IPS DF 6.9 (cell line): ENCODE measurements around the gene EFCAB6.

Experiments
- DNase-seq: peaks from one replicate; pipeline ENCODE4 v3.0.0-alpha.2; 2013; ENCODE audit warnings: low read depth, low spot score
- H3K27ac ChIP-seq: one replicate; pipeline ENCODE4 v1.5.1; 2013; ENCODE audit warnings: low read length, control low read depth
- H3K27me3 ChIP-seq: 2 replicates; pipeline ENCODE4 v1.6.1; 2013; ENCODE audit warnings: mild to moderate bottlenecking, low read length; ENCODE audit not compliant: control insufficient read depth, insufficient read depth
- H3K36me3 ChIP-seq: 2 replicates; pipeline ENCODE4 v1.6.1; 2013; ENCODE audit warnings: low read length; ENCODE audit not compliant: control insufficient read depth, insufficient read depth
- H3K4me1 ChIP-seq: 2 replicates; pipeline ENCODE4 v1.6.1; 2013; ENCODE audit warnings: low read length; ENCODE audit not compliant: control insufficient read depth, insufficient read depth
- H3K4me3 ChIP-seq: 2 replicates; pipeline ENCODE4 v1.5.1; 2013; ENCODE audit warnings: mild to moderate bottlenecking, low read length
- H3K9me3 ChIP-seq: 2 replicates; pipeline ENCODE4 v1.6.1; 2013; ENCODE audit warnings: low read length, inconsistent platforms; ENCODE audit not compliant: control insufficient read depth, insufficient read depth
- WGBS: extraction: QIAGEN DNeasy Blood & Tissue Kit; methylation state at CpG from one replicate; pipeline ENCODE4 v1.1.7; 2013; ENCODE audit warnings: mixed read lengths, missing lambda C conversion rate; ENCODE audit not compliant: insufficient read length, insufficient coverage; 5-methylcytosine and 5-hydroxymethylcytosine counted together

Gene EFCAB6

GRCh38 chr22:43485502-43486089 lies 326.5 kb downstream of the EFCAB6 start:
- H3K4me1 ChIP-seq: peaks cover 5% of the 10 kb centered on the region
- H3K36me3 ChIP-seq: no peaks in the 10 kb centered on the region
- H3K27me3 ChIP-seq: no peaks in the 10 kb centered on the region; the same call in 1 of the 2 replicates
- H3K4me3 ChIP-seq: no peak overlapping the region
- DNase-seq: no peak
- H3K27ac ChIP-seq: no peak overlapping the region
- no peaks in the 10 kb centered on the region for H3K9me3 ChIP-seq
- WGBS: no CpG with 5 or more reads among the region's 20 CpGs

DNA sequence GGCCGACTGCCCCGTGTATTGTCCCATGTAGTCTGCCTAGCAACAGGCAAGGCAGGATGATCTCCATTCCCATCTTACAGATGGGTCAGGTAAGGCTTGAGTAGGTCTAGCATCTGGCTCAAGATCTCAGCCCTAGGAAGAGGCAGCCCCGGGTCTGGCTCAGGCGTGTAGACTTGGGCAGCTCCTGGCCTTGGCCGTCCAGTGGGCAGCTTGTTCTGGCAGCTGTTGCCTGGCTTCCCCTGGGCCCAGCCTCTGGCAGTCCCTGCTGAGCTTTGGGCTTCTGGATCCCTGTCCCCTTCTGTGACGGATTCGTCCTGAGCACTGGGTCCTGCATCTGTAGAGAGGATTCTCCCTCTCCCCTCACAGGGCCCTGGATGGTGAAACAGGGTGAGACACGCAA lies 327.9 kb downstream of the EFCAB6 start:
- Histone ChIP-seq H3K27me3 (no peaks in the 10 kb centered on the region), H3K4me3 (no peak overlapping the region), H3K9me3 (no peaks in the 10 kb centered on the region), H3K4me1 (peaks cover 5% of the 10 kb centered on the region), H3K27ac (no peak overlapping the region), H3K36me3 (no peaks in the 10 kb centered on the region)
- DNase-seq: no peak
- no CpG with 5 or more reads among the region's 8 CpGs for WGBS

GRCh38 chr22:43483669-43484068 lies 328.4 kb downstream of the EFCAB6 start:
- Histone ChIP-seq H3K27ac (no peak overlapping the region), H3K4me3 (no peak overlapping the region), H3K27me3 (no peaks in the 10 kb centered on the region), H3K9me3 (no peaks in the 10 kb centered on the region), H3K4me1 (peaks cover 5% of the 10 kb centered on the region), H3K36me3 (no peaks in the 10 kb centered on the region)
- DNase-seq: no peak
- no CpG with 5 or more reads among the region's 7 CpGs for WGBS

- Histone ChIP-seq H3K4me1 (peaks cover 5% of the 10 kb centered on the region), H3K27me3 (no peaks in the 10 kb centered on the region), H3K27ac (no peak overlapping the region), H3K4me3 (no peak overlapping the region), H3K36me3 (no peaks in the 10 kb centered on the region), H3K9me3 (no peaks in the 10 kb centered on the region)
- WGBS: no CpG with 5 or more reads among the region's 13 CpGs
- no peak for DNase-seq
These were observed 328.8 kb downstream of the EFCAB6 start for GRCh38 chr22:43483266-43483665.

DNA sequence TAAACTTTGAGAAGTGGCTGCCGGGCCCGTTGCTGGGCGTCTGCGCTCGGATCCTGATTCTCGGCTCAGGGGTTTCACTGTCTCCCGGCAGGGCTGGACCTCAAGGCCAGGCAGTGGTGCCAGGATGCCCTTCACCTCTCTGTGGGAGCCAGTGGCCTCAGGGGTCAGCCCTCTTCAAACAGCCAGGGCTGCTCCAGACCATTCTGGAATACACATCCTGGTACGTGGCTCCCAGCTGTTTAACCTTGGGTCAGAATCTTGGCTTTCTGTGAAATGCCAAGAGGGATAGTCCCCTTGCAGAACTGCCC lies 329.8 kb downstream of the EFCAB6 start:
- WGBS: no CpG with 5 or more reads among the region's 8 CpGs

GRCh38 chr22:43481568-43482317 lies 330.4 kb downstream of the EFCAB6 start:
- no peak for DNase-seq
- Histone ChIP-seq H3K27me3 (no peaks in the 10 kb centered on the region), H3K4me3 (no peak overlapping the region), H3K9me3 (no peaks in the 10 kb centered on the region), H3K36me3 (no peaks in the 10 kb centered on the region), H3K27ac (no peak overlapping the region), H3K4me1 (peaks cover 5% of the 10 kb centered on the region)
- no CpG with 5 or more reads among the region's 18 CpGs for WGBS

More for the DNA sequence above, 329.8 kb downstream of the EFCAB6 start:
- Histone ChIP-seq H3K4me3 (no peak overlapping the region), H3K27me3 (no peaks in the 10 kb centered on the region), H3K4me1 (peaks cover 5% of the 10 kb centered on the region), H3K9me3 (no peaks in the 10 kb centered on the region), H3K27ac (no peak overlapping the region), H3K36me3 (no peaks in the 10 kb centered on the region)
- DNase-seq: no peak

DNA sequence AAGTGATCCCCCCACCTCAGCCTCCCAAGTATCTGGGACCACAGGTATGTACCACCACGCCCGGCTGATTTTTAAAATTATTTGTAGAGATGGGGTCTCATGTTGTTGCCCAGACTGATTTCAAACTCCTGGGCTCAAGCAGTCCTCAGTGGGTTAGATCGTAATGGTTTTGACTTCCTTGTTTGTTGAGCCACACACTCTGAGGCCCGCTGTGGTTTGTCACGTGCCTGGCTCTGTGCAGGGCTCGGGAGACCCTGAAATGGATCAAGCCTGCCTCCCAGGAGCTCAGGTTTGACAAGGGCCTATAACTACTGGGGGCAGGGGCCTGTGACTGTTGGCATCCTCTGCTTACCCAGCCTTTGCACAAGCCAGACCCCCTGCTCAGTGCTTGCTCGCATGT lies 332.1 kb downstream of the EFCAB6 start:
- Histone ChIP-seq H3K4me3 (no peak overlapping the region), H3K4me1 (peaks cover 5% of the 10 kb centered on the region), H3K27me3 (no peaks in the 10 kb centered on the region), H3K36me3 (no peaks in the 10 kb centered on the region), H3K9me3 (no peaks in the 10 kb centered on the region), H3K27ac (no peak overlapping the region)
- WGBS: no CpG with 5 or more reads among the region's 7 CpGs
- no peak for DNase-seq

GRCh38 chr22:43479301-43479950 lies 332.7 kb downstream of the EFCAB6 start:
- WGBS: no CpG with 5 or more reads among the region's 7 CpGs
- DNase-seq: no peak
- Histone ChIP-seq H3K27ac (no peak overlapping the region), H3K9me3 (no peaks in the 10 kb centered on the region), H3K36me3 (no peaks in the 10 kb centered on the region), H3K4me1 (peaks cover 5% of the 10 kb centered on the region), H3K27me3 (no peaks in the 10 kb centered on the region), H3K4me3 (no peak overlapping the region)
